Measurements from ENCODE around the gene CACNA1S.

DNA sequence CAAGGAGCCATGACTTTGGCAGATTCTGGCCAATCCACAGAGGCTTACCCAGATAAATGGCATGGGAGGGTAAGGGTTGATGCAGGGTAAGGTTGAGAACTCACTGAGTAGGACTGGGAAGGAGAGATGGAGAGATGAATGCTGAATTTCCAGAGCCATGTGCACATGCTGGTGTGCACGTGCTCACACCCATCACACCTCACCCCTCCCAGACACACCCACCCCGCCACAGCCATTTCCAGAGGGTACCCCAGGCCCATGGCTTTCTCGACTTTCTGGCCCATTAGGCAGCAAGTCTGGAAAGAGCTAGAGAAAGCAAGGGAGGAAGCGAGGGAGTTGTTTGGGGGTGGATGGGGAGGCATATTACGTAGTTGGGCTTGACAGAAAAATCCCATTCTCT is 1.6 kb downstream of the CACNA1S start:
- TF ChIP-seq, protein P1, sequence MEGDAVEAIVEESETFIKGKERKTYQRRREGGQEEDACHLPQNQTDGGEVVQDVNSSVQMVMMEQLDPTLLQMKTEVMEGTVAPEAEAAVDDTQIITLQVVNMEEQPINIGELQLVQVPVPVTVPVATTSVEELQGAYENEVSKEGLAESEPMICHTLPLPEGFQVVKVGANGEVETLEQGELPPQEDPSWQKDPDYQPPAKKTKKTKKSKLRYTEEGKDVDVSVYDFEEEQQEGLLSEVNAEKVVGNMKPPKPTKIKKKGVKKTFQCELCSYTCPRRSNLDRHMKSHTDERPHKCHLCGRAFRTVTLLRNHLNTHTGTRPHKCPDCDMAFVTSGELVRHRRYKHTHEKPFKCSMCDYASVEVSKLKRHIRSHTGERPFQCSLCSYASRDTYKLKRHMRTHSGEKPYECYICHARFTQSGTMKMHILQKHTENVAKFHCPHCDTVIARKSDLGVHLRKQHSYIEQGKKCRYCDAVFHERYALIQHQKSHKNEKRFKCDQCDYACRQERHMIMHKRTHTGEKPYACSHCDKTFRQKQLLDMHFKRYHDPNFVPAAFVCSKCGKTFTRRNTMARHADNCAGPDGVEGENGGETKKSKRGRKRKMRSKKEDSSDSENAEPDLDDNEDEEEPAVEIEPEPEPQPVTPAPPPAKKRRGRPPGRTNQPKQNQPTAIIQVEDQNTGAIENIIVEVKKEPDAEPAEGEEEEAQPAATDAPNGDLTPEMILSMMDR (conservative IDR thresholded peaks at IDR 0.05 in 1 of 2, IDR thresholded peaks at IDR 0.05 in 1 of 2; ENCODE audit: extremely low read depth in 1 of 2, insufficient read depth in 1 of 2, low read depth in 1 of 2, low read length in 2 of 2) = no peak
- no peak for TF ChIP-seq EZH2 (IDR thresholded peaks at IDR 0.05; ENCODE audit: borderline replicate concordance, low read length)
